Endodermal cell (in vitro differentiated cells): ENCODE data around the gene ACAD10. TPM values are rescaled to one million over a fixed set of nuclear protein-coding genes. Genes with fewer than 3 reads are reported as not detected.

ENCODE experiments used
- DNase-seq: peaks from one replicate; pipeline ENCODE4 v3.0.0-alpha.2; 2017
- H3K27ac ChIP-seq: 2 replicates; pipeline ENCODE4 v1.5.1; 2013; ENCODE audit warnings: mild to moderate bottlenecking, low read depth, low read length, moderate library complexity
- H3K27me3 ChIP-seq: 2 replicates; pipeline ENCODE4 v1.6.1; 2013; ENCODE audit warnings: mild to moderate bottlenecking, low read length, moderate library complexity; ENCODE audit not compliant: insufficient read depth, control insufficient read depth, poor library complexity, severe bottlenecking
- H3K36me3 ChIP-seq: 2 replicates; pipeline ENCODE4 v1.7.0; 2013; ENCODE audit warnings: mild to moderate bottlenecking, low read length, moderate library complexity; ENCODE audit not compliant: control insufficient read depth, insufficient read depth
- H3K4me1 ChIP-seq: one replicate; pipeline ENCODE4 v1.7.0; 2013; ENCODE audit warnings: low read length; ENCODE audit not compliant: control insufficient read depth, insufficient read depth
- H3K4me3 ChIP-seq: 2 replicates; pipeline ENCODE4 v1.5.1; 2013; ENCODE audit warnings: mild to moderate bottlenecking, low read length, moderate library complexity
- H3K9ac ChIP-seq: 2 replicates; pipeline ENCODE4 v1.6.1; 2013; ENCODE audit warnings: mild to moderate bottlenecking, low read length, moderate library complexity; ENCODE audit not compliant: poor library complexity, severe bottlenecking; ENCODE audit errors: extremely low read depth
- H3K9me3 ChIP-seq: 2 replicates; pipeline ENCODE4 v1.6.1; 2013; ENCODE audit warnings: mild to moderate bottlenecking, low read length, moderate library complexity; ENCODE audit not compliant: control insufficient read depth
- H3K27ac Mint-ChIP-seq: 2 replicates; pipeline ENCODE4 v1.8.0; 2020; ENCODE audit warnings: mixed read lengths
- H3K27me3 Mint-ChIP-seq: 2 replicates; pipeline ENCODE4 v1.8.0; 2021; ENCODE audit warnings: mild to moderate bottlenecking, mixed read lengths; ENCODE audit not compliant: insufficient read depth
- H3K36me3 Mint-ChIP-seq: 2 replicates; pipeline ENCODE4 v1.8.0; 2020; ENCODE audit warnings: low read depth, mixed read lengths
- H3K4me1 Mint-ChIP-seq: 2 replicates; pipeline ENCODE4 v1.8.0; 2020; ENCODE audit warnings: mixed read lengths
- H3K4me3 Mint-ChIP-seq: 2 replicates; pipeline ENCODE4 v1.8.0; 2020; ENCODE audit warnings: mild to moderate bottlenecking, moderate library complexity, mixed read lengths
- H3K9me3 Mint-ChIP-seq: 2 replicates; pipeline ENCODE4 v1.8.0; 2020; ENCODE audit warnings: mild to moderate bottlenecking, mixed read lengths
- WGBS, 2 experiments: methylation state at CpG; one replicate each; pipeline versions ENCODE4 v1.1.5 to v1.1.7; 2013; ENCODE audit warnings: missing lambda C conversion rate in 2 of 2, mixed read lengths in 1 of 2; ENCODE audit not compliant: insufficient coverage in 1 of 2, insufficient read length in 1 of 2; 5-methylcytosine and 5-hydroxymethylcytosine counted together
- total RNA-seq, 2 donors: library from RNA; stranded (reverse); fragmentation: NEBNext Ultra II Directional in 1 of 2; extraction: Animal tissue kit (Norgen Biotek cat#: 25700) in 1 of 2; gene quantifications; 2 replicates in 1 of 2; 3 replicates in 1 of 2; pipeline ENCODE4 v1.2.1, GENCODE V29; 2021
- TF ChIP-seq, protein P1 (sequence below): fragments of 200-600 bp; sonication (generic); conservative IDR thresholded peaks from 2 replicates; pipeline ENCODE4 v1.5.0; 2021; ENCODE audit warnings: antibody characterized with exemption, mild to moderate bottlenecking

Gene ACAD10
- total RNA-seq, 2 donors from 2014 or later, result 43.7 to 47.0 TPM

DNA sequence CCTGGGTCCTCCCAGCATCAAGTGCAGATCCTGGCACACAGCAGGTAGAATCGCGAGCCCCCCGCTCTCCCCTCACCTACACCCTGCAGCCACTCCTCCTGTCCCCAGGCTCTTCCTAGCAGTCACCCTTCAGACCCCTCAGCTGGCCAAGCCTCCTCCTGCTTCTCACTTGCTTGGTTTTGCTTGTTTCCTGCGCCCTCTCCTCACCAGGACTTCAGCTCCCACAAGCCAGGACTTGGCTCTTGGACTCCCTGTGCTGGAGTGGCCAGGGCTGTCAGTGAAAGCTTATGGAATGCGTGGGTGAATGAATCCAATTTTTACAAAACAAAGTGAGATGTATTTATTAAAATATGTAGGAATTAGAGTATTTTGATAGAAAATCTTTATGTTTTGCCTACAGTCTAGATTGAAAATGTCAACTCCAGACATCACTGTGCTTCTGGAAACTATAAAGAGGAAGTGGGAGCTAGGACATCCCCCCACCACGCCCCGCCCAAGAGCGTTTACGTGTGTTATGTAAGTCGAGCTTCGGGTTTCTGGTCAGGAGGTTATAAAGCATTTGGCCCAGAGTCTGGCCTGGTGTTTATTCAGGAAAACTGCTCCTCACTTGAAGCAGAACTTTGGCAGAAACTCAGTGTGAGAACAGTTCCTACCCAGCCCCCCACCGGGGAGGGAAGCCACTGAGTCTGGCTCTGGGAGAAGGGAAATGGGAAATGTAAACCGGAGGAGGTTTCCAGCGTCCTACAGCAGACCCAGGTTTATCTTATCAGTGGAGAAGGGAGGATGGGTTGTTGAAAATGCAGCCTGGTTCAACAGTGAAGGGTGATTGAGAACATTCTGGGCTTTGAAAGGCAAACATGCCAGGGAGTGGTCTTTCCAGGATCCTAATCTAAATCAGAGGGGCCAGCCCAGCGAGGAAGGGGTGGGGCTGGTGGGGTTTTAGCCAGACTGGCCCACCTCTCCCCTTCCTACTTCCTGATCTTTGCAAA is 89.6 kb downstream of the ACAD10 start:
- Mint-ChIP-seq H3K4me3 (peak overlapping the region; percentile 31), H3K9me3 (no peaks in the 10 kb centered on the region), H3K27me3 (no peaks in the 10 kb centered on the region), H3K36me3 (peaks cover 21% of the 10 kb centered on the region), H3K27ac (peak overlapping the region; percentile 89), H3K4me1 (peaks cover 36% of the 10 kb centered on the region)
- Histone ChIP-seq H3K27me3 (no peaks in the 10 kb centered on the region), H3K4me1 (peaks cover 18% of the 10 kb centered on the region), H3K27ac (no peak overlapping the region), H3K9ac (no peak overlapping the region), H3K36me3 (peaks cover 10% of the 10 kb centered on the region), H3K4me3 (no peak overlapping the region), H3K9me3 (no peaks in the 10 kb centered on the region)
- 80 to 93% methylated on average over 10 to 15 of the region's 15 CpGs for WGBS, 2 experiments
- TF ChIP-seq, protein P1, sequence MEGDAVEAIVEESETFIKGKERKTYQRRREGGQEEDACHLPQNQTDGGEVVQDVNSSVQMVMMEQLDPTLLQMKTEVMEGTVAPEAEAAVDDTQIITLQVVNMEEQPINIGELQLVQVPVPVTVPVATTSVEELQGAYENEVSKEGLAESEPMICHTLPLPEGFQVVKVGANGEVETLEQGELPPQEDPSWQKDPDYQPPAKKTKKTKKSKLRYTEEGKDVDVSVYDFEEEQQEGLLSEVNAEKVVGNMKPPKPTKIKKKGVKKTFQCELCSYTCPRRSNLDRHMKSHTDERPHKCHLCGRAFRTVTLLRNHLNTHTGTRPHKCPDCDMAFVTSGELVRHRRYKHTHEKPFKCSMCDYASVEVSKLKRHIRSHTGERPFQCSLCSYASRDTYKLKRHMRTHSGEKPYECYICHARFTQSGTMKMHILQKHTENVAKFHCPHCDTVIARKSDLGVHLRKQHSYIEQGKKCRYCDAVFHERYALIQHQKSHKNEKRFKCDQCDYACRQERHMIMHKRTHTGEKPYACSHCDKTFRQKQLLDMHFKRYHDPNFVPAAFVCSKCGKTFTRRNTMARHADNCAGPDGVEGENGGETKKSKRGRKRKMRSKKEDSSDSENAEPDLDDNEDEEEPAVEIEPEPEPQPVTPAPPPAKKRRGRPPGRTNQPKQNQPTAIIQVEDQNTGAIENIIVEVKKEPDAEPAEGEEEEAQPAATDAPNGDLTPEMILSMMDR, result no peak
- peak; percentile 75 for DNase-seq

DNA sequence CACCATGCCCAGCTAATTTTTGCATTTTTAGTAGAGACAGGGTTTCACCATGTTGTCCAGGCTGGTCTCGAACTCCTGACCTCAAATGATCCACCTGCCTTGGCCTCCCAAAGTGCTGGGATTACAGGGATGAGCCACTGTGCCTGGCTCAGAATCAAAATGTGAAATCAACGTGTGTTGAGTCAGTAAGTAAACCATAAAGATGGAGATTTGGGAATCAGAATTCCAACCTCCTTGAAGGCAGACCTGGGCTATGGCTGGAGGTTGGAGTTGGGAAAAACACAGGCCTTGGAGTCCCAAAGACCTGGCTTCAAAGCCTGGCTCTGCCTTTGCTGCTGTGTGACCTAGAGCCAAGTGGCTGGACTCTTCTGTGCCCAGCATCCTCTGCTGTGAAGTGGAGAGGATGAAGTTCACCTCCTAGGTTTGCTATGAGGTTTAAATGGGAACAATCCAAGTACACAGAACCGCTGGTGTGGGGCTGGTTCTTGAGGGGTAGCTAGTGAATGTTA is 91.0 kb downstream of the ACAD10 start:
- H3K4me3 Mint-ChIP-seq, result no peak overlapping the region
- no peak for DNase-seq
- 89 to 100% methylated on average over 2 to 3 of the region's 3 CpGs for WGBS, 2 experiments
- peaks cover 18% of the 10 kb centered on the region for H3K4me1 ChIP-seq
- H3K9me3 ChIP-seq, result no peaks in the 10 kb centered on the region
- no peak overlapping the region for H3K27ac Mint-ChIP-seq
- no peak overlapping the region for H3K9ac ChIP-seq
- no peaks in the 10 kb centered on the region for H3K27me3 Mint-ChIP-seq
- H3K27ac ChIP-seq, result no peak overlapping the region
- H3K9me3 Mint-ChIP-seq, result no peaks in the 10 kb centered on the region
- H3K36me3 ChIP-seq, result peaks cover 16% of the 10 kb centered on the region
- H3K4me3 ChIP-seq, result no peak overlapping the region
- no peaks in the 10 kb centered on the region for H3K27me3 ChIP-seq
- TF ChIP-seq, protein P1, result no peak
- H3K4me1 Mint-ChIP-seq, result peaks cover 36% of the 10 kb centered on the region
- H3K36me3 Mint-ChIP-seq, result peaks cover 34% of the 10 kb centered on the region

DNA sequence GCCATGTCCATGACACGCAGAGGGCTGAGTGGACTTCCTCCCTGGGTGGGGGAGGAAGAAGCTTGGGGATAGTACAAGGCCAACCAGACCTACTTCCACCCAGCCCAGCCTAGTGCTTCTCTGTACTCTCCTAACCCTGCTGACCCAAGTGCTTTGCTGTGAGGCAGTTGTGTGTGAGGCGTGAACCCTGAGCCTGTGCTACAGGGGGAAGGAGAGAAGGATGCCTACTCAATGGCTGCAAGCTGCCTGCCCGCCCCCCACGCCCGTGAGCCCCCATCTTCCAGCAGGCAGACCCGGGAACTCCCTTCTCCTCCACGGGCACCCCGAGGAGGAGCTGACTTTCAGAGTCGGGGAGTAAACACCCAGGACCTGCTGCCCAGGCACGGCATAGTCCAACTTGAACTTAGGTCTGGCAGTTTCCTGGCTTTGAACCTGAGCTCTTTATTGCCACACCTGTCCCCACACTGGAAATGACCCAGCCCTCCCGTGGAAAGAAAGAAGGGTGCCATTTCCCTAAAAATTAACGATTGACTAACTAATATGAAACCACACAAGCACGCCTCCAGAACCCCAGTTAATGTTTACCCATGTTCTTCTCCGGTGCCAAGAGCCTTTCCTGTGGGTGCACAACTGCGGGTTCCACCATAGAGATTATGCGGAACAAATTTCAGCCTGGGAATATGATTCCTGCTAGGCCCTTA is 91.6 kb downstream of the ACAD10 start:
- H3K4me1 Mint-ChIP-seq, result peaks cover 36% of the 10 kb centered on the region
- Histone ChIP-seq H3K9ac (no peak overlapping the region), H3K27me3 (no peaks in the 10 kb centered on the region), H3K27ac (no peak overlapping the region), H3K9me3 (no peaks in the 10 kb centered on the region), H3K4me1 (peaks cover 18% of the 10 kb centered on the region), H3K36me3 (peaks cover 17% of the 10 kb centered on the region), H3K4me3 (no peak overlapping the region)
- no peaks in the 10 kb centered on the region for H3K27me3 Mint-ChIP-seq
- H3K4me3 Mint-ChIP-seq, result no peak overlapping the region
- no peak overlapping the region for H3K27ac Mint-ChIP-seq
- WGBS, 2 experiments, result 94 to 96% methylated on average over 12 to 16 of the region's 16 CpGs
- H3K9me3 Mint-ChIP-seq, result no peaks in the 10 kb centered on the region
- peaks cover 38% of the 10 kb centered on the region for H3K36me3 Mint-ChIP-seq
- DNase-seq, result no peak
- TF ChIP-seq, protein P1, result no peak
